Ovary (tissue), 9 donors: Measurements from ENCODE around the gene SVBP. TPM values are rescaled to one million over a fixed set of nuclear protein-coding genes. Genes with fewer than 3 reads are reported as not detected.
A peak's percentile ranks its signal among the peaks of the same experiment; 100 is the strongest.

Experiments
- DNase-seq, 5 donors: peaks; one replicate each; pipeline ENCODE4 v3.0.0-alpha.2; 2019 to 2020
- H3K27ac ChIP-seq, 2 donors: fragments of 200-600 bp; one replicate each; pipeline versions ENCODE4 v1.5.1 to v1.8.0; 2019 to 2022
- H3K27me3 ChIP-seq: fragments of 200-600 bp; one replicate; pipeline ENCODE4 v1.8.0; 2022
- H3K36me3 ChIP-seq: fragments of 200-600 bp; sonication (generic); one replicate; pipeline ENCODE4 v1.5.1; 2019
- H3K4me1 ChIP-seq: one replicate; pipeline ENCODE4 v1.8.1; 2013; ENCODE audit warnings: mild to moderate bottlenecking, moderate library complexity; ENCODE audit not compliant: insufficient read depth
- H3K4me3 ChIP-seq: fragments of 200-600 bp; sonication (generic); one replicate; pipeline ENCODE4 v1.5.1; 2017
- H3K9me3 ChIP-seq, 2 donors: fragments of 200-600 bp in 1 of 2; sonication (generic) in 1 of 2; one replicate each; pipeline versions ENCODE4 v1.5.1 to v1.8.1; 2013 to 2019; ENCODE audit warnings: mild to moderate bottlenecking in 1 of 2, moderate library complexity in 1 of 2
- EP300 ChIP-seq: sonication (generic); formaldehyde crosslinking; IDR thresholded peaks from one replicate; pipeline ENCODE4 v1.6.1; 2017; ENCODE audit warnings: antibody characterized with exemption
- POLR2A ChIP-seq: fragments of 450-650 bp; IDR thresholded peaks from one replicate; pipeline ENCODE4 v1.6.1; 2017; ENCODE audit warnings: antibody characterized with exemption, mild to moderate bottlenecking, moderate library complexity
- WGBS, 3 donors: extraction: QIAGEN DNeasy Blood & Tissue Kit in 1 of 3; methylation state at CpG; one replicate each; pipeline versions ENCODE4 v1.1.5 to v1.1.7; 2013 to 2017; 5-methylcytosine and 5-hydroxymethylcytosine counted together
- intact Hi-C, 4 donors: fragments of 100-400 bp; cut with DNase I; formaldehyde crosslinking; loops; one replicate each; pipeline versions ENCODE4 v1.11.0 to v1.15.1; 2022 to 2023
- polyA plus RNA-seq, 2 donors: library from polyadenylated mRNA; stranded (reverse); fragments of 200-250 nt in 1 of 2; fragments of 350-450 nt in 1 of 2; fragmentation: Illumina TruSeq in 1 of 2; extraction: RNeasy Lipid Tissue Mini Kit (QIAGEN cat#74804) in 1 of 2; gene quantifications; one replicate each; pipeline ENCODE4 v1.2.3, GENCODE V29; 2013 to 2014
- total RNA-seq, 7 donors: library from RNA; depleted of rRNA in 2 of 7; stranded (reverse); fragments of >200 nt in 2 of 7; fragmentation: NEBNext Ultra II Directional in 3 of 7; extraction: Animal tissue kit (Norgen Biotek cat#: 25700) in 3 of 7; gene quantifications; one replicate each; pipeline versions ENCODE4 v1.1.0 to v1.2.4, GENCODE V29; 2016 to 2023
- TF ChIP-seq, protein P1 (sequence below), 3 donors: fragments of 450-650 bp in 2 of 3; fragments of 200-600 bp in 1 of 3; IDR thresholded peaks; one replicate each; pipeline versions ENCODE4 v1.5.1 to v1.8.0; 2016 to 2022; ENCODE audit warnings: antibody characterized with exemption in 3 of 3, mild to moderate bottlenecking in 1 of 3
- donor health status: DM: no; HTN: no; CAD: no; lungs with moderate emphysema.
- donor health status: DM: no; HTN: no; CAD: no.
- donor health status: Bipolar disorder and iron deficiency.
- donor health status: DM: yes; HTN: yes; CAD: no.
- donor health status: DM: no; HTN: no; CAD: no.
- donor health status: DM: yes; HTN: yes; CAD: no.

Gene SVBP
- total and polyA plus RNA-seq, 9 donors = 20.8 to 56.6 (median 39.6) TPM

DNA sequence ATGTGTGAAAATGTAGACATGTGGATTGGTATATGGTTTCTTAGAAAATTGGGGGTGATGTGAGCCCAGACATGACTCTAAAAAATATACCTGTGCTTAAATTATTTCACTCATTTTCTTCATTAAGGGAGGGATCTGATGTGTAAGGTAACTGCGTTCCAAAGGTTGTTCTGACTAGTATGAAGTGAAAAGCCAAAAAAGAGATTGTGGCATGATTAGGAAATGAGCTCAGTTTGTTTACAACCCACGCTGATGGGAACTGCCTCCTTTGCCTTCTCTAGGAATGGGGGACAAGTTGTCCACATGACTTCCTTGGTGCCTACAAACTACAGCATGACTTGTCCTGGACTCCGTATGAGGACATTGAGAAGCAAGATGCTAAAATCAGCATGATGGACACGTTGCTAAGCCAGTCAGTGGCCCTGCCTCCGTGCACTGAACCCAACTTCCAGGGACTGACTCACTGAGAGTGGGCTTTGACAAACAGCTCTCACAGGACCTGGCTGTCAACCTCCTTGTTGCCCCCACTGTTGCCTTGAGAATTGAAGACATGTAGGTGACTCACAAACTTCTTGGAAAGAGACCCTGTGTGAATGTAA, 42.2 kb downstream of the SVBP start:
- DNase-seq = no peak
- Histone ChIP-seq H3K9me3 (no peaks in the 10 kb centered on the region), H3K27ac (no peak overlapping the region), H3K4me3 (no peak overlapping the region), H3K27me3 (no peaks in the 10 kb centered on the region), H3K36me3 (no peaks in the 10 kb centered on the region), H3K4me1 (peaks cover 3% of the 10 kb centered on the region)
- intact Hi-C loops = loop anchor here in 1 of 4 donors (10.0 kb wide), 1 partner anchor 290 kb away; no protein-coding TSS in a partner anchor
- 89 to 92% (median 92%) methylated on average over 5 of the region's 5 CpGs for WGBS, 3 donors
- TF ChIP-seq, protein P1, sequence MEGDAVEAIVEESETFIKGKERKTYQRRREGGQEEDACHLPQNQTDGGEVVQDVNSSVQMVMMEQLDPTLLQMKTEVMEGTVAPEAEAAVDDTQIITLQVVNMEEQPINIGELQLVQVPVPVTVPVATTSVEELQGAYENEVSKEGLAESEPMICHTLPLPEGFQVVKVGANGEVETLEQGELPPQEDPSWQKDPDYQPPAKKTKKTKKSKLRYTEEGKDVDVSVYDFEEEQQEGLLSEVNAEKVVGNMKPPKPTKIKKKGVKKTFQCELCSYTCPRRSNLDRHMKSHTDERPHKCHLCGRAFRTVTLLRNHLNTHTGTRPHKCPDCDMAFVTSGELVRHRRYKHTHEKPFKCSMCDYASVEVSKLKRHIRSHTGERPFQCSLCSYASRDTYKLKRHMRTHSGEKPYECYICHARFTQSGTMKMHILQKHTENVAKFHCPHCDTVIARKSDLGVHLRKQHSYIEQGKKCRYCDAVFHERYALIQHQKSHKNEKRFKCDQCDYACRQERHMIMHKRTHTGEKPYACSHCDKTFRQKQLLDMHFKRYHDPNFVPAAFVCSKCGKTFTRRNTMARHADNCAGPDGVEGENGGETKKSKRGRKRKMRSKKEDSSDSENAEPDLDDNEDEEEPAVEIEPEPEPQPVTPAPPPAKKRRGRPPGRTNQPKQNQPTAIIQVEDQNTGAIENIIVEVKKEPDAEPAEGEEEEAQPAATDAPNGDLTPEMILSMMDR (IDR thresholded peaks at IDR 0.05) = no peak
- TF ChIP-seq POLR2A = no peak
- no peak for TF ChIP-seq EP300

DNA sequence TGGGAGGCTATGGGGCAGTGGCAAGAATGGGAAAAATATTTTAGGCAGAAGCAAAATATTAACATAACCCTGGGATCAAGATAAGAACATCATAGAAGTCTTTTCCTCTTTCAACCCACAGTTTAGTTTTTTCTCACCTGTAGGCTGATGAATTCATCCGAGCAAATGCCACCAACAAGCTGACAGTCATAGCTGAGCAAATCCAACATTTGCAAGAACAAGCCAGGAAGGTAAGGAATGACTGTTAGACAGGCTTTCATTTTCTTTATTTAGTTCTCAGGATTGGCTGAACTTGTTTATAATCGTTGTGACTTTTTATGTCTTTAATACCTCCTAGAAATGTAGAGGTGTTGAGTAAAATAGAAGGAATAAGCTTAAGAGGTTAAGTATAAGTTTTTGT, 43.8 kb downstream of the SVBP start:
- H3K27me3 ChIP-seq = no peaks in the 10 kb centered on the region
- DNase-seq = no peak
- no peak overlapping the region for H3K4me3 ChIP-seq
- H3K27ac ChIP-seq = no peak overlapping the region
- 46 to 48% (median 48%) methylated on average over 2 of the region's 2 CpGs for WGBS, 3 donors
- H3K36me3 ChIP-seq = no peaks in the 10 kb centered on the region
- intact Hi-C loops = loop anchor here in 1 of 4 donors (10.0 kb wide), 1 partner anchor 291 kb away; no protein-coding TSS in a partner anchor
- TF ChIP-seq, protein P1 (IDR thresholded peaks at IDR 0.05) = no peak
- TF ChIP-seq EP300 = no peak
- no peak for TF ChIP-seq POLR2A
- no peaks in the 10 kb centered on the region for H3K9me3 ChIP-seq
- H3K4me1 ChIP-seq = peaks cover 3% of the 10 kb centered on the region

DNA sequence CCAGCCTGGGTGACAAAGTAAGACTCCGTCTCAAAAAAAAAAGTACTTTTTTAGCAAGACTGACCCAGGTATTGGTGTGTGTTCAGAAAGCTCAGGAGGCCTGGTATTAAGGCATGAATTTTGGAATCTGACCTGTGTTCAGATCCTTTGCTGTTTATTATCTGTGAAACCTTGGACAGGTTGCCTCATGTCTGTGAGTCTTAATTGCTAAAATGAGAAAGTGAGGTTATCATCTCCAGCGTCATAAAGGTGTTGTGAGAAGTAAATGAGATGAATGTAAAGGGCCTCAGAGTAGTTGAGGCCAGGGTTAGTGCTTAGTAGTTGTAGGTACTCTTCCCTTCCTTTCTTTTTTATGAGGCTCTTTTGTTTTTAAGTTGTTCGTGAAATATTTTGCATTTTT, 47.4 kb downstream of the SVBP start:
- Histone ChIP-seq H3K9me3 (no peaks in the 10 kb centered on the region), H3K27me3 (no peaks in the 10 kb centered on the region), H3K27ac (no peak overlapping the region), H3K4me3 (no peak overlapping the region), H3K36me3 (no peaks in the 10 kb centered on the region), H3K4me1 (peaks cover 7% of the 10 kb centered on the region)
- no peak for DNase-seq
- WGBS, 3 donors = 72 to 86% (median 76%) methylated on average over 3 of the region's 3 CpGs
- intact Hi-C loops = loop anchor here in 3 of 4 donors (10.0 kb wide), 4 partner anchors 45 to 295 kb away; partner anchors contain the start of genes YBX1 (in 2 of the 3), ERMAP (in 1 of the 3) and SVBP (in 1 of the 3)
- TF ChIP-seq, protein P1 (IDR thresholded peaks at IDR 0.05) = no peak
- no peak for TF ChIP-seq POLR2A
- no peak for TF ChIP-seq EP300

DNA sequence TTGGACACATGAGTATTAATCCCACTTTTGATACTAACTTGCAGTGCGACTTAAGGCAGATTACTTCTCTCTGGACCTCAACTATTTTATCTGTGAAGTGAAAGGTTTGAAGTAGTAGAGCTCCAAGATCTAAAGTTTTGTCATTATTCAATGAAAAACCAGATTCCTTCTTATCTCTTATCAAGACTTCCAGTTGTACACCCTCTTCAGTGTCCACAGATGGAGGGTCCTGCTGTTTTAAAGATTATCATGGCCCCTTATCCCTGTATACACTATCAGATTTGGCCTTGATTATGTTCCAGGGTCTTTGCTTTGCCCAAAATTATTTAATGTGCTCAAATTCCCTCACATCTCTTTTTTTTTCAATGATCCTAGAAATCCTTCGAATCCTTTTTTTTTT, 49.0 kb downstream of the SVBP start:
- TF ChIP-seq EP300 (no peak), POLR2A (no peak)
- TF ChIP-seq, protein P1 (IDR thresholded peaks at IDR 0.05) = no peak
- DNase-seq = no peak
- Histone ChIP-seq H3K27ac (no peak overlapping the region), H3K4me3 (peak overlapping the region; percentile 81), H3K36me3 (no peaks in the 10 kb centered on the region), H3K27me3 (no peaks in the 10 kb centered on the region), H3K9me3 (no peaks in the 10 kb centered on the region), H3K4me1 (peaks cover 11% of the 10 kb centered on the region)
- intact Hi-C loops = loop anchor here in 3 of 4 donors (10.0 kb wide), 3 partner anchors 47 to 157 kb away; partner anchors contain the start of genes YBX1 (in 2 of the 3), ERMAP (in 1 of the 3) and SVBP (in 1 of the 3)
- 71 to 79% (median 72%) methylated on average over 2 of the region's 2 CpGs for WGBS, 3 donors
